Activated T-cell treated with anti-CD3 and anti-CD28 coated beads for 1 hour (primary cell): Measurements from ENCODE around the gene ZC3H12C.

Experiments used
- DNase-seq: peaks from one replicate; pipeline ENCODE4 v3.0.0-alpha.2; 2020; ENCODE audit warnings: low read depth

Gene ZC3H12C

DNA sequence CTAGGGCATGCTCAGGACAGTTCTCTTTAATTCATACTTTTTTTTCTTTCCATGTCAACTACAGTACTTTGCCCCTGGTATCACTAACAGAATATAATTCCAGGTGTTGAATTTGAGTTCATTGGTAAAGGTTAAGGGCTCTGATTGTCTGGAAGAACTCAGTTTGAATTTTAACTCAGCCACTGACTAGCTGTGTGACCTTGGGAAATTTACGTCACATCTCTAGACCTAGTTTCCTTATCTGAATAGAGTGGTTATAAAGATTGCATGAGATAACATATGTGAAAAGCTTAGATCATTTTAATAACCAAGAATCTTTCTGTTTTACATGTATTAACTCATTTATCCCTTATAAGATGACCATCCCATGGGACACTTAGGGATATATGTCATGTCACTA lies 15.8 kb upstream of the ZC3H12C start:
- DNase-seq, result no peak

DNA sequence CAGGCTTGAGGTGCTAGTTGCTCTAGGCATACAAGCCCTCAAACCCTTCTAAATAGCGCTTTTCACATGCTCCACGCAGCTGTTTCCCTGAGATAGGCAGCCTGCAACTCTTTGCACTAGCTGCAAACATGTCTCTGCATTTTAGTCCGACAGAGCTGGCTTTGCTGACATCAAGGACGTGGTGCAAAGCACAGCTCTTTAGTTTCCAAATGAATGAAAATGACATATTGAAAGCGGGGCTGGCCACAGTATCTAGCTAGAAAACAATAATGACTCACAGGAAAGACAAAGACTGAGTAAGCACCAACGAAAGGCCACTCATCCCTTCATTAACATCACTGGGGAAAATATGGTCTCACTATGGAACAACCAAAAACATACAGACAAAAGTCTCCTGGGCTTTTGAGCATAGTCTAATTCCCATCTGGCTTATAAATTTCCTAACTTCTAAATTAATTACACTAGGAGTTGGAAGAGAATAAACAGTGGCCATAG lies 15.3 kb upstream of the ZC3H12C start:
- no peak for DNase-seq

DNA sequence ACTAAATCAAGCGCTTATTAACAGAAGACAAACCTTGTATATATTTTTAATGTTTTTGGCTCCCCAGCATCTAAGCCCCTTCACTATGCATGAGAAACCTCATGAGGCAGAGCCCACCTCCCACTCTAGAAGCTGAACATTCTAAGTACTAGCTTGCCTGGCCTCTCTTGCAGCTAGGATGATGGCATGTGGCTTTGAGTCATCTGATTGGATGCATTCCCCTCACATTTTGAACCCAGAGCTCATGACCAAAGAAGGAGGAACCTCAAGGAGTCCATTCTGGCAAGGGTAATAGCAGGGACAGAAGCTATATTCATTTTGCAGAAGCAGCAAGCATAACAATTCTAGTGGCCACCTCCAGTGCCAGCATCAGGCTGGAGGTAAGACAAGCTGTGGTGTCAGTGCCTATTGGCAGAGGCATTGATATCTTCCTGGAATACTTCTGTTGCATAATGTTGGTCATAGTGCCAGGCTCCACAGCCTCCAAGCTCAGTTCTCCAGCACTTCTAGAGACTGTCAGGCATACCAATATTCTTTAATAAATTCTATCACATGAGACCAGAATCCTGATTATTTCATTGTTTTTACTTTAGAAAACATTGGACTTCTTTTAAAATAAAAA lies 14.2 kb upstream of the ZC3H12C start:
- no peak for DNase-seq

DNA sequence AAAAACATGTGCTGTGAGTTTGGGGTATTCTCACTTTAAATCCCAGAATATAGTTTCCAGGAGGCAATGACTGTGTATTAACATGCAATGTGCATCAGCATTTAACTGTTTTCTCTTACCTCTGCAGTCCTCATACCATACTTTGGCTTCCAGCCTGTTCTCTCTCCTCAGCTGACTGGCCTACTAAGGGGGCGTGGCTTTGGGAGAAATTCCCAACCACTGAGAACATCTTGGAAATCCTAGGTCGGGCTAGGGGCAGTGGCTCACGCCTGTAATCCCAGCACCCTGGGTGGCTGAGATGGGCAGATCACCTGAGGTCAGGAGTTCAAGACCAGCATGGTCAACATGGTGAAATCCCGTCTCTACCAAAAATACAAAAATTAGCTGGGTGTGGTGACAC lies 13.5 kb upstream of the ZC3H12C start:
- no peak for DNase-seq

DNA sequence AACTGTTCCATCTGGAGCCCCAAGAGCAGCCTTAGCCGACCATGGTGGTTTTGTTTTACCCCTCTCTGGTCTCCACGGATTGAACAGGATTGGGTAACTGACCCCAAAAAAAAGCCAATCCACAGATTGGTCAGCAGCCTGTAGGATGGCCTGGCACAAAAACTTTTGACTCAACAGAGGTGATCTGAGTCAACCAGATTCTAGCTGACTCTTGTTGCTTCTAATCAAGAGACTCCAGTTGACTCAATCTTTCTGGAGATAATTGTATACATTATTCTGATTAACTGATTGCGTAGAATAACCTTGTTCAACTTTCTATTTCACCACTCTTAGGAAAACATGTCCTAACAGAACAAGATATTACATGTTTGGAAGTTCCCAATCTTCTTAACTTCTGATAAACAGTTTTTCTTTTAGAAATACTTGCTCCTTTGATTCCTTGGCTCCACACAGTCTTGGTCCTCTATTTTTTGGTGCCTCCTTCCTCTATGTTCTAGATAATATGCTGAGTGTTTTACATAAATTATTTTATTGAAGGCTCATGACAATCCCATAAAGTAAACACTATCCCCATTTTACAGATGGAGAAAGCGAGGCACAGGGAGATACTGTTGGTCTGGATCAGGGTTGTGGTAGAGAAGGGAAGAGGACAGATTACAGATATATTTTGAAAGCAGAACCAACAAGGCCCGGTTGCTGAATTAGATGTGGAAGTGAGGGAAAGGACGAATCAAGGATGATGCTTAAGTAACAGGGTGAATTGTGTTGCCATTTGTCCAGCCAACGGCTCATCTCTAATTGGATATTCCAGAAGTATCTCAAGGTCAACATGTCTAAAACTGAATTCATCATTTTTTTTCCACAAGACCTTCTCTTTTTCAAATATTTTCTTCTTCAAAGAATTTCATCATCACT lies 11.5 kb upstream of the ZC3H12C start:
- no peak for DNase-seq

DNA sequence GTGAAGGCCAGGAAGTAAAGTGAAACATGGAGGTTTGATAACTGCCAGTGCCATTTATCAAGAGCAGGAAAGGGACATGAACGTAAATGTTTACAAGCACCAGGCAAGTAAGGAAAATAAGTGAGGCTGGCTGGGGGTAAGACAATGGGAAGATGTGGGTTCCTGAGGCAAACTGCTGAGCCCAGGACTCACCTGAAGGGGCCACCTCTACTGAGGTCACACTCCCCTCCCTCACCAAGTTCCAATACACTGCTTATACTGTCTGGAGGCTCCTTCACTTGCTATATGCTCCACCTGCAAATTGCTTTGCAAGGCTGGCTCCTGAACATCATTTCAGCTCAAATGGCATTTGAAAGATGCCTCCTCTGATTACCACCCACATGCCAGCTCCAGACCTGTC lies 10.3 kb upstream of the ZC3H12C start:
- DNase-seq, result no peak

DNA sequence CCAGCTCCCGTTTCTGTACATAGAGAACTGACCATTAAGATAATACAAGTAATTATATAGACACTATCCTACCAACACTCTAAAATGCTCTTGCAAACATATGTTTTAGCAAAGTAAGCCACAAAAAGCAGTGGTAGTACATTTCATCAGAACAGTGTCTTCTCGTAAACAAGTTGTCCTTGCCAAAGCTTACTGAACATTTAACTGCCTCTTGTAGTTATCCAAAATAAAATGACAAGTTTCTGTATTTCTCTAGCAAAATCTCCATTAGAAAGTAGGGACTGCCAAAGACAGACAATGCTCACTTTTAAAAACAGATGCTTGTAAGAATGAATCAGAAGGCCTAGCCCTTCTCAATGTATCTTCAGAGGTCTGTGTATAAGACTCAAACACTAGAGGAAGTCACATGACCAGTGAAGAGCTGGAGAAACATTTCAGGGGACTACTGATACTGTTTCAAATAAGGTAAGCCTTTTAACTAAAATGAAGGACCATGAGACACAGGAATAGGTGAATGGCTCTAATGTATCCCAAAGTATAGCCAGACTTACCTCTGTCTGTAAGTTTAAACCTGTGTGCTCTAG lies 7.8 kb upstream of the ZC3H12C start:
- DNase-seq, result no peak

DNA sequence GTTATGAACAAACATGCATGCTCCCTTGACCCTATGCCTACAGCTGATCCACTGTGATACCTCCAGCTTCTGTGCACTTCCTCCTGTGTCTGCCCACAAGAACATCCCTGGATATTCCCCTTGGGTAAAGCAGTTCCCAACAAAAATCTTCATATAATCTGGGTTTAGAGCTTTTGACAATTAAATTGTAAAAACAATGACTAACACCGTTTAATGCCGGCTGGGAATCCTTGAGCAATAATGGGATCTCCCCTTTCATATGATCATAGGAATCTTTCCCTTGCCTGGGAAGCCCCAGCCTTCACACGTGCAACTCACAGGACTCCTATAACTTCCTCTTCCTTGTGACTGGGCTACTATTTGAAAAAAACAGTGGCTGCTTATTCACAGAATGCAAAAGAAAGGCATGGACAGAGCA lies 6.3 kb upstream of the ZC3H12C start:
- no peak for DNase-seq

DNA sequence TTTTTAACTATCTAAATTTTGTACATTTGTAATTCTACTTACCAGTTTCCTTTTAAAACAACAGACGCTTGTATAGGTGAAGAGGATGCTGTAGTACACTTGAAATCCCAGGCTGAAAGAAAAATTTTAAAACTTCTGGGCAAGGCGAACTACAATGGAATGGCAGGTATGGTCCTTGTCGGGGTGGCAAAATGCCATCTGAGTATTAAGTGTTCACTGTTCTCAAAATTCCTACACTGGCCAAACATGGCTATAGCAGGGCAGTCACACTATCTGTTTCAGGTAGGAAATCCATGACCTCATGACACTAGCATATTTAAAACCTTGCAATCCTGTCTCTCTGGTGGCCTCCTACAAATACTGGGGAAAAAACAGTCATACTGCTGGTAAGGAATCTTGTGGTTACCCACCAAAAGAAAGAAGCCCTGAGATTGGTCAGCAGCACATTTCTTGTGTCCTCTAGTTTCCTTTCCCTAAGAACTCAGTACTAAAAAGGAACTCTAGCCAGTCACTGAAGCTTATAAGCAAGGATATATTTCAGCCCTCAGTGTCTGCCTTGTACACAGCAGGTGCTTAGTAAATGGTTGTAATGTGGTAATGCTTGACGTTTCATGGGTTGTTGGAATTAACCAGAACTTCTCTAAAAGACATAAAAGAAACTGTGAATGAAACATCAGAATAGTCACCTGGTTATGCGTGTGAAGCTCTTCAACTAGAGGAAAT lies 5.2 kb upstream of the ZC3H12C start:
- no peak for DNase-seq

DNA sequence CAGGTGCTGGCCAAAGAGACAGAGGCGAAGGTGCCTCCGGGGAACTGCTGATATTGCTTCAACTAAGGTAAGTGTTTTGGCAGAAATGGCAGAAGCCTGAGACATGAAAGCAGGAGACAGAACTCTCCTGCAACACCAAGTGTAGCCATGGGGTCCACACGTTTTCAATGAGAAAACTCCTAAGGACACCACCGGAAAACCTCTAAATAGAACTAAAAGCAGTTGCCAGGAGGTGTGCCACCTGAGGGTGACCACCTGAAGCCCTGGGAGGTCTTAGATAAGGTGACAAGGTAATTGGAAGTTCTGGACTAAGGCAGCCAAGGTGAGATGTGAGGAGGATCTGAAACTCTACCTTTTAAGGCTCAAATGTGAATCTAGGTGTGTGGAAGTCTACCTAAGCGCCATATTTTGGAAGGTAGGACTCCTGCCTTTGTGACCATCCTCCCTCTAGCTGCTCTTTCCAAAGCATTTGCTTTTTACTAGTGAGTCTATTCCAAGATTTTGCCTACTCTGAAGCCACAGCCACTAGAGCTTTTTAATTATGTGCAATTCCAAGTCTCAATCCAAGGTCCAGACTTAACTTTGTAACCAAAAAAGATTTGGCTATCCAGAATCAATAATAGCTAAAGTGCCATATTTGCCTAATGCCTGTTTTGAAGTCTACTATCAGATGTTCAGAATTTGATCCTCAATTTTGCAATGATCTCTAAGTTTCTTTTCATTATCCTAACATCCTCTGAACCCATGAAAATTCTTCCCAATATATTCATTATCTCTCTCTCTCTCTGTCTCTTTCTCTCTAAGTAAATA lies 4.5 kb upstream of the ZC3H12C start:
- no peak for DNase-seq

DNA sequence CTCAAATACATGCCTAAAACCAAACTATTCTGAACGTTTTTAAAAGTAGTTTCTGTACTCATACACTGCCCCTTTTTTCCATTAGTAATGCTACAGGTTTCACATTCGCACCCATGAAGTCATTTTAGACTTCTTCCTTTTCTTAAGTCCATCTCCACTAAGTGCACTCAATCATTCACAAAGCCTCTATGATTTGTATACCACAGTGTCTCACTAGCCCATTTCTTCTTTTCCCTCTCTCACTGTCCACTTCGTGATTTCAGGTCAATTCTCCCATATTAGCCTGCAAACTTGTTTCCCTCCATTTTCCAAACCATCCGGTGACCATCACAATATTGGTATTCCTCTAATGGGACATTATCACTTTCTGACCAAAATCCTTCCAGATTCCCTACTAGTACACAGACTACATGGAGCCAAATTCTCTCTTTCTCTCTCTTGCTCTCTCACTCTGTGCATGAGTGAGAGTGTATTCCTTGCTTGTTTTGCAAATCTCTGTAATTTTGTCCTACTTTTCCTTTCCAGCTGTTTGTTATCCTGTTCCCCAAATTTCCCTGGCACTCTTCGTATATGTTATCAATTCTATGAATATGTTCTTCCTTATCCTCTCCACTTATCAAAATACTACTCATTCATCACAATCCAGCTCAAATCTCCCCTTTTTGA lies 3.4 kb upstream of the ZC3H12C start:
- DNase-seq, result no peak

DNA sequence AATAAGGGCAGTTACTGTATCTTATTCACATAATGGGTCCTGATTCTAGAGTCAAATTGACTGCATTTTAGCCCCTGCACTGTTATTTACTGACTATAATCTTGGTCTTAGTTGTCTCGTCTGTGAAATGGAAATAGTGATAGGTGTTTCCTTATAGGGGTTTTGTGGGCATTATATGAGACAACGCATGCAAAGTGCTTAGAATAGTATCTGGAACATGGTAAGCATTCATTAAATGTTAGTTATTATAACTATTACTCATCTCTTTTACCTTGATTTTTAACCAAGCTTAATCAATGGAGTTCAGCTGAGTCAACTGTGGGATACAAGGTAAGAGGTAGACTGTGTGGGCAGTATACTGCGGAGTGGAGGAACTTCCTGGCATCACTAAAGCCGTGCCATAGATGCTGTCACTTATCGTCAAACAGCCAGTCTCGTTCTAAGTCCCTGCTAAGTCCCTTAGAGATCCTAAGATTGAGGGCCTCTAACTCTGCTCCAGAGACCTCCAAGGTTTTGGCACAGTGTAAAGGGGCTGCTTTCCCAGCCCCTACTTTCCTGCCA lies 2.6 kb upstream of the ZC3H12C start:
- DNase-seq, result no peak

DNA sequence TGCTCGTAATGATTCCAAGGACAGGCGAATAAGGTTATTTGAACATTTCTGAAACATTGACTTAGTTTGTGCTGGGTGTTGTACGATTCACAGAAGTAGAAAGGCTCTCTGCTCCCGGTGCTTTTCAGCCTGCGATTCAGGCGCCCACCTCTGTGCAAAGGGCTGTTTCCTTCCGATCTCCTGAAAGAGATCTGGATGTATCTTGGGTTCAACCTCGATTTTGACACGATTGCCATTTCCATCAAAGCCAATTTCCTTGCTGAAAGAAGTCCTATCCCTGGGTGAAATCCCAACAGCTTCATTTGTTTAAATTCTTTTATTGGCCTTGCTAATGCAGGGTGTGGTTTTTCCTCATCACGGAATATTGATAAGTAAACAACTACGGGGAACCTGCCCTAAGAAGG lies 1.1 kb upstream of the ZC3H12C start:
- DNase-seq, result no peak

DNA sequence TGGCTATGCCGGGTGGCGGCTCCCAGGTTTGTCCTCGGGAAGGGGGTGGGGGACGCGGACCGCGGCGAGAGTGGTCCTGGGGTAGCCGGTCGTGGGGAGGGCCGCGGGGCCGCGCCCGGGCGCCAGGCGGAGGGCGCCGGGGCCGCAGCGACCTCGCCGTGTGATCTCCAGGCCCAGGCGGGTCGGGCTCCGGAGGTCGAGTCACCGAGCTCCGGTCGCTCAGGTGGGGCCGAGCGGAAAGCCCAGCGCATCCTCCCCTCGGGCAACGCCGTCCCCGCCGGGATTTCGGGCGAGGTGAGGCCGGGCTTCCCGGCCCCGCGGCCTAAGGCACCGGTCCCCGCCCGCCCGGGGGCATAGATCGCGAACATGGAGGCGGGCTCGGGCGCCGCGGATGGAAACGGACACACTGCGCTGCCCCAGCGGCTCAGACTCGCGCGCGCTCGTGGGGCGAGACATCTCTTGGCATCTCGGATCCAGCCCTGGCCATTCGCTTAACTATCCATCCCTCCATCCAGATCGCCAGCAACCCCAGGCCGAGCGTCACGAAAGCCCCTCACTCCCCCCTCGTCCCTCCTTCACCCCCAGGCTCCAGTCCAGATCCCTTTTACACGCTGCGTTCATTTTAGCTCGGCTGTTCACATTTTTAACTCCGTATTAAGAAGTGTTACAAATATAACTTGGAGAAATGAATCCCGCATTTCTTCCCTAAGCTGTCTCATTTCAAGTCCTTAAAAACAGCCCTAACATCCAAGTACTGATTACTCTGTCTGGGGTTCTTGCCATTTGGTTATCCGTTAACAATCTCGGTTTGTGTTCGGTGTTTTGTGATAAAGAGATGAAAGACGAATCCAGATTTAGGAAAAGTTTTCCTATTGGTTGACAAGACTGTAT lies 460 bp downstream of the ZC3H12C start:
- DNase-seq, result no peak

DNA sequence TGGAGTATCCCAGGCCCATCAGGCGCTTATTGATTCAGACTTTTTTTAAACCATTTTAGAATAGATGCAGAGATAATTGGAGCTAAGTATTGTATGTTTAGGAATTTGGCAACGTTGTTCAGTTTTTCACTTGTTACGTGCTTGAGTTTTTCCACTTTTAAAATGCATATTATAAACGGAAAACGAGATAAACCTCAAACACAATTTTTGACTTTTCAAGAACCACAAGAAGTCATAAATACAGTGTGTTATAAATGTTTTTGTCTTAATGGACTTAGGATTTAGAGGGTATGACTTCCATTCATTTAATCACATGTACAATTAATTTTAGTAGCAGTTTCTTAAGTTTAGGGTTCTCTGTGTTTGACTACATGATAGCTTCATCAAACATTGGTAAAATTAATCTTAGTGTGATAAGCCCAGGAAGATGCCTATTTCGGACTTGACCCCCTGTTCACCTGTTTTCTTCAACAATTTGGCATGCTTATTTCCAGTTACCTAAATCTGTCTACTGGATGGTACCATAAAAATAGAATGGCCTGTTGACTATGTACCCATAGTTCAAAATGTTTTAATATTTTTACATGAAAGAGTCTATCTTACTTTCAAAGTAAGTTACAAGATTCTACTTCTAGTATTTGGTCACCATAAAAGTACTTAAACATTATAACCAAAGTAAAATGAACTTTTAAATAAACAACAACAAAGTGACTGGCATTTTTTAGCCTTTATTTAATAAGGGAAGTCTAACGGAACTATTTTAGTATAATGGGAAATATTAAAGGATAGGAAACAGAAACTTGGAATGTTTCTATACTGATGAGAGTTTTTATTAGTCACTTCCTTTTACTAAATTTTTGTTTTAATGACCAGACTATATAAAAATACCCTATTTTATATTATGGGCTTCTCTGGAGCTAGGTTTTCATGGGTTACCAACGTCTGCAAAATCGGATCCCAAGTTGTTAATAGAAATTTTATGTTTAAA lies 1.4 kb downstream of the ZC3H12C start:
- DNase-seq, result no peak

DNA sequence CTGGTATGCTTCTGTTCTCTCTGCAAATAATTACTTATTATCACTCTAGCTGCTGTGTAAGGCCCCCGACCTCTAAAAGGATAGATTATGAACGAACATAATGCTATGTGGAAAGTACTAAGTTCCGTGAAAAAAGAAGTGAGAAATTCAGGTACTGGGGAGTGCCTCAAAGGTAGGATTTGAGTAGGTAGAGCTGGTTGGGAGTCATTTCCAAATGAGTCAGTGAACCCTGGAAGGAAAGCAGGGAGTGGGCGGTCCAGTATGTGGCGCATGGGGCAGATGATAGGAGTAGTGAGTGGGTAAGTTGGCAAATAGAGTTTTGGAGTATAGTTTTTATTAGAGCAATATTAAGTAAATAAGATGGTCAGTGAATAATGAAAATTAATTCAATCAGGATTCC lies 2.4 kb downstream of the ZC3H12C start:
- no peak for DNase-seq

DNA sequence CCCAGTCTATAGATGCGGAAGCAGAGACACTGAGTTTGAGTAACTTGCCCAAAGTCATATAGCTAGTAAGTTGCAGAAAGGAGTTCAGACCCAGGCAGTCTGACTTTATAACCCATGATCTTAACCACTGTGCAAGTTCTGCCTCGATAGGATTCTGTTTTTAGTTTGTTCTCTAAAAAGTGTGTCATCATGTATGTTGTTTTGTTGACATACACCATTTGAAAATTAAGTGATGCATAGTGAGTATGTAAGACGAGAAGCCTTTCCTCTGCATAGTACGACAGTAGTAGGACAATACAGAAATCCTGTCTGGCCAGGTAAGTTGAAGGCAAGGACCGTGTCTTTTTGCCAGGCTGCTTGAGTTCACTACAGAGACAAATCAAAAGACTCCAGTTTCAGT lies 3.3 kb downstream of the ZC3H12C start:
- DNase-seq, result no peak

DNA sequence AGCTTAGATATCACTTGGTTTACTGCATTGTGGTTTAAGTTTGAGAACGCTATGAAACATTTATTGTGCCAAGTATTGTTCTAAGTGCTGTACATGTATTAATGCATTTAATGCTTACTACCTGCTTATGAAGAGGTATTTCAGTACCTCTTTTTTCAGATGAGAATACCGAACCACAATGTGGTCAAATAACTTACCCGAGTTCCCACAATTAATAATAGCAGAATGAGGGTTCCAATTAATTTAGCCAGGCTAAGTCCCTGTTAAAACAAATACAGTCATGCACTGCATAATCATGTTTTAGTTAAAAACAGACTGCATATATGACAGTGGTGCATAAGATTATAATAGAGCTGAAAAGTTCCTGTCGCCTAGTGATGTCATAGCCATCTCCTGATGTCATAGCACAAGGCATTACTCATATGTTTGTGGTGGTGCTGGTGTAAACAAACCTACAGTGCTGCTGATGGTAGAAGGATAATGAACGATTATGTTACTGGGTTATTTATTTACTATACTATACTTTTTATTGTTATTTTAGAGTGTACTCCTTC lies 4.3 kb downstream of the ZC3H12C start:
- DNase-seq, result no peak
